Measurements from ENCODE around the gene LSM4.

Gene LSM4

DNA sequence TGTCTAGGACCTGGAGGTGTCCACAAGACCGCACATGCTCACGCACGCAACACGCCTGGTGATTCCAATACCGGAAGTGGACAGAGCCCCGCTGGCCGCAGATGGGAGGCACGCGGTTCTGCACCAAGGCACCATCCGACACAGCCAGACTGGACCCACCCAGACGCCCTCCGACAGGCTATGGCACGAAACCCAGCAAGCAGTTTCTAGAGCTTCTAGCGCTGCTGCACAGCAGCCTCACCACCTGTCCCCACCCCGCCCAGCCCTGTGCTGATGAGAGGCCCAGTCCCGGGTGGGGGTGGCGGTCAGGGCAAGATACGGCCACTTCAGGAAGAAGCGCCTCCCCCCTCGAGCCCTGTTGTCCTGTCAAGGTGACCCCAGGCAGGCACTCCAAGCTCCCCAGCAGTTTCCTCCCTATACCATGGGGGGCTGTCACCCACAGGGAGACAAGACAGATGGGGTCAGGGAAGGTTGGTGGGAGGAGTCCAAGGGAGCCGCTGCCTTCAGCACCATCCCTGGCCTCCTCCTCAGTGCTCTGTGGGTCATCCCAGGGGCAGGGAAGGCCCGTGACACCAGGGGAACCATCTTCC is 11.3 kb downstream of the LSM4 start:
- no peak for DNase-seq (ENCODE audit: low read depth)

DNA sequence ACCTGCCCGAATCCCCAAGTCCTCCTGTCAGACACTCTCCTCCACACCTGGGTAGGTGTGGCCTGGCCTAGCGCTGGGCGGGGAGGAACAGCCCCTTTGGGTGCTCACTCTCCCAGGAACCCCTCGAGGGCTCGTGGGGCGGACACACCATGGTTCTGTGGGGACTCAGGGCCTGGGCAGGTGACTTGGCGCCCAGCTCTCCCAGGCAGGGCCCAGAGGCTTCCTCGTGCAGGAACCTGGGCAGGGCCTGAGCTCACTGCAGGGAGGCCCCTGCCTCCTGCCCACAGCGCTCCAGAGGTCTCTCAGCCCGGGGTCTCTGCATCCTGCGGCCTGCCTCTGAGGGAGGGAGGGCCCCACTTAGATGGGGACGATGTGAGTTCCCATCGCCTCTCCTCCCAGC is 11.9 kb downstream of the LSM4 start:
- no peak for DNase-seq (ENCODE audit: low read depth)

DNA sequence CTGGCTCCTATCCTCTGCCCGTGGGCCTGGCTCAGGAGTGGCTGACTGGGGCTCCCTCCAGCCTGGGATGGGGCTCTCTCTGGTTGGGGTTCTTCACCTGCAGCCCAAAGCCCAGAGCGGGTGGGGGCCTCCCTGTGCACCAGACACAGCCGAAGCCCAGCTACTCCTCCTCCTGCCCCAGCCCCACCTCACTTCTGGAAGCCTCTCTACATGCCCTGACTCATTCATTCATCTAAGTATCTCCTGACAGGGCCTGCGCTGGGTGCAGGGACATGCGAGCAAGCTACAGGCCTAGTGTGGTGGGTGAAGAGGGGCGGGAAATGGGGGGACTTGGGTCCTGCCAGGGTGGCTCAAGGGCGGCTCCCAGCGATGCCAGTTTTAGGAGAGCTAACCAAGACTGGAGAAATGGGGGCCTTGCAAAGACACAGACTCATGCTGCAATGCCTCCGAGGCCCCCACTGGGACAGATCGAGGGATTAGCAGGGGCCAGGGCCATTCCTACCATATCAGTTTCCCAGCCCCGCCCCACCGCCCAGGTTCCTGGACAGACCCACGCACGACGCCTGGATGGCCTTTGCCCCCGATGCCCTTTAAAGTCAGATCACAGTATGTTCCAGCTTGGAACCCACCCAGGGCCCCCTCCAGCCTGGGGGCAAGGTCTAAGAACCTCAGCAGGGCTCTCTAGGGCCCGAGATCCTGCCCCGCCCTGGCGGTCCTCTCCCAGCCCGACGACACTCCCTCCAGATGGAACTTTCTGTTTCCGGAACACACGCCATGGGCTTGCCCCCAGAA is 12.6 kb downstream of the LSM4 start:
- no peak for DNase-seq (ENCODE audit: low read depth)

DNA sequence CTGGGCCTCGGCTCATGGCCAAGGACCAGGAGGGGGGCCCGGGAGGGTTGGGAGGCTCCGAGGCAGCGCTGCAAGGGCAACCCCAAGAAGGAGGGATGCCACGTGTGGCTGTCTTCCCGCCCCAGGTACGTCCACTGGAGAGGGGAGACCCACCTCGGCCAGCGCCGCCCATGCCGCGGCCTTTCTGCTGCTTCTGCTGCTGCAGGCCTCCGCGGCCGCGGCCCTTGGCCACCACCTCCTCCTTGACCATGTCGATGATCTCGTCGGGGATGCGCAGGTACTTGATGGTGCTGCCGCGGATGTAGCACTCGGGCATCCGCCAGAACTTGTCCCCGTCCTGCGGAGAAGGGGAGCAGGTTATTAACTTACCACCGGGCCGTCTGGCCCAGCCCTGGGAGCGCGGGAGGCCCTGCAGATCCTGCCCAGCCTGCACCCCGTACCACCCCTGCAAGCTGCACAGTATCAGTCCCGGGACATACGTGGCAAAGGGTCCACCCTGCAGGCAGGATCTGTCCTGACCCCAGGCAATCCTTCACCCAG is 13.3 kb downstream of the LSM4 start:
- no peak for DNase-seq (ENCODE audit: low read depth)

DNA sequence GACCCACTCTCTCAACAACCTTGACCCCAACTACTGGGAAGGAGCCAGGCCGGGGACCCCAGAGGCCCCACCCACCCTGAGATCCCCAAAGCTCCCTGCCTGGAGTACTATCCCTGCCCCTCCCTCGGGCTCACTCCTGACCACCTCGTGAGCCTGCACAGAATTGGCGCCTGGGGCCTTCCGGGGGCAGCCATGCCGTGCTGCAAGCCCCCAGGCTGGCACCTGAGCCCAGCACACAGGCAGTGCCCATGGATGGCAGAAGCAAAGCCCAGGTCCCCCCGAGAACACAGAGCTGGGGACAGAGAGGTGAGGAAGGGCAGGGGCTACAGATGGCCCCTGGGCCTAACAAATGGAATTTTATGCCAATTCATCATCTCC is 13.9 kb downstream of the LSM4 start:
- no peak for DNase-seq (ENCODE audit: low read depth)

DNA sequence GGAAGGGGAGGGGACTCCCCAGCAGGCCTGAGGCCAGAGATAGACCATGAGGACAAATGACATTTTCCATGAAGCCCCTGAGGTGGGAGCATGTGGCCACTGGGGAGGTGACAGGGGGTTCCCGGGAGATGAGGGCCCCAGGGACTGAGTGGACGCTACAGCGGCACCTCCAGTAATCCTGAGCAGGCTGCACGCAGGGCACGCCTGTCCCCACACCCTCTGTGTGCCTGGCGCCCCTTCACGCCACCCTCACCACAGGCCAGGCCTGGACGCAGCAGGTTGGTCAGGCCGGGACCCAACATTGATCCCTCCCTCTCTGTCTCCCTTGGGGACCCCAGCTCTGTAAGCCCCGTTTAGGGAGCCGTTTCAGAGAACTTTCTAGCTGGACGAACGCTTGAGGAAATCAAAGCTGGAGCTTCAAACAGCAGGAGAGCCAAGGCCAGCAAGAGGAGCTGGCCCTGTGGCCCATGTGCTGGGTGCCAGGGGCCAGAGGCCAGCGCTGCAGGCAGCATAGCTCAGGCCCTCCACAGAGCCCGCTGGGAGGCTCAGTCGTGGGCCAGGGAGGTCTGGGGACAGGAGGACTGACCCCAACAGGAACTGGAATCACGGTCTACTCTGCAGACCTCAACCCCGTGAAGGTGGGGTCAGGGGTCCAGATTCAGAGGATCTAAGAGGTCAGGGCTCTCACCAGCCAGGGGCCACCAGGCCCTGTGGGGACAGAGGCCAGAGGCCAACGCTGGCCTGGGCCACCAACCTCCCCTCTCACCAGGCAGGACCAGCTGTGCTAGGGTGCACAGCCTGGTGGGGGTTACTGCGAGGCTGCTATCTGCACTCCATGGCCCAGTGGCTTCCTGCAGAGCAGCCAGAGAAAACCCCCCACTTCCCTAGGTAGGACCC is 14.6 kb downstream of the LSM4 start:
- no peak for DNase-seq (ENCODE audit: low read depth)

DNA sequence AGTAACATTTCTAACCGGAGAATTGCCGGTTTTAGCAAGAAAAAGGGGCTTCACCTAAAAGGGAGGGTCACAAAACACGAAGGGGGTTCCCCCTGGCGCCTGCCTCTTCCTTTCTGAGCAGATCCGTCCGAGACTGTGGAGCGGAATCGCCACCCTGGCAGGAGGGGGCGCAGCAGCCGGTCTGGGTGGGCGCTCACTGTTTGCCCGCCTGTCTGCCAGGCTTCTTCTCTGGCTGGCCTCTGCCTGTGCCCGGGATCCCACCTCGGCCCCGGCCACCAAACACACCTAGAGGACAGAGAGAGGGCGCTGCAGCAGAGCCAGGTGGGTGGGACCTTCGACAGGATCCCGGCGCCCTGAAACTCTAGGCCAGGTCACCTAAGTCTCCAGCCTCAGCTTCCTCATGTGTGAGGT is 15.6 kb downstream of the LSM4 start:
- DNase-seq (ENCODE audit: low read depth) = no peak

DNA sequence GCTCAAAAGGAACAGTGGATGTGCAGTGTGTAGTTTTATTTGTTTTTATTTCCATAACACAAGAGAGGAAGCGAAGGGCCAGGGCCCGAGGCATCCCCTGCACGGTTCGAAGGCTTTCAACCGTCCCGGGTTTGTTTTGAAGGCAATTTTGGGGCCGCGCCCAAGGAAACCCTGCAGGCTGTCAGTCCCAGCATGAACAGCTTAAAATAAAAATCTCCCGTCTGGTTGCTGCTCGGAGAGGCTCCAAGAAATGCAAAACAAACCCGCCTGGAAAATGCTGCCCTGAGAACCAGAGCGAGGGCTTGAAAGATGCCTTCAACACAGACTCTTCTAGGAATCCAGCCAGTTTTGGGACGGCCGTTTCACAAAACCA is 16.0 kb downstream of the LSM4 start:
- peak; percentile 32 for DNase-seq (ENCODE audit: low read depth)

DNA sequence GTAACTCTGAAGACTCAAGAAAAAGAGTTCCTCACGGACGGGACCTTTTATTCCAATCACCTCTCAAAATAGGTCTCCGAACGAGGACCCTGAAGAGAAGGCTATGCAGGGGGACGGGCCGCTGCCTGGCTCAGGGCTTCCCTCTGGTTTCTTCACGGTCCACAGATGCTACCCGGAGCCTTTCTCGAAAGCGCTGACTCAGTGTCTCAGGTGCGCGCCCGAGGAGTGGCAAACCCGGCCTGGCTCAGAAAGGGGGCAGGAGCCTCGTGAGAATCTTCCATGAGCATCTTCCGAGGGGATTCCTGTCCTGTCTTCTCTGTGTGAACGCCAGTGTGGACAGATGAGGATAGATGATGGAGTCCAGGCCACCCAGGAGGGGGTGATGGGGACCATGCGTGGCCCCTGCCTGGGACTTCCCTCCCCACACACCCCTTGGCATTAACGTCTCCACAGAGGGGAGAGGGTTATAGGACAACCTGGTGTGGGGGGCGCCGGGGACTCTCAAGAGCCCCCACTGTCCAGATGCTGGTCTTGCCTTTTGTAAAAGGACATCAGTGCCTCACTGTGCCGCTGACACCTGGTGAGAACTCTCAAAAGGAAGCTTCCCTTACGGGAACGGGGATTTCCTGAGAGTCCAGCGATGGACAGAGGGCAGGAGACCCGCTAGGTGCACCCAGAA is 16.5 kb downstream of the LSM4 start:
- no peak for DNase-seq (ENCODE audit: low read depth)

DNA sequence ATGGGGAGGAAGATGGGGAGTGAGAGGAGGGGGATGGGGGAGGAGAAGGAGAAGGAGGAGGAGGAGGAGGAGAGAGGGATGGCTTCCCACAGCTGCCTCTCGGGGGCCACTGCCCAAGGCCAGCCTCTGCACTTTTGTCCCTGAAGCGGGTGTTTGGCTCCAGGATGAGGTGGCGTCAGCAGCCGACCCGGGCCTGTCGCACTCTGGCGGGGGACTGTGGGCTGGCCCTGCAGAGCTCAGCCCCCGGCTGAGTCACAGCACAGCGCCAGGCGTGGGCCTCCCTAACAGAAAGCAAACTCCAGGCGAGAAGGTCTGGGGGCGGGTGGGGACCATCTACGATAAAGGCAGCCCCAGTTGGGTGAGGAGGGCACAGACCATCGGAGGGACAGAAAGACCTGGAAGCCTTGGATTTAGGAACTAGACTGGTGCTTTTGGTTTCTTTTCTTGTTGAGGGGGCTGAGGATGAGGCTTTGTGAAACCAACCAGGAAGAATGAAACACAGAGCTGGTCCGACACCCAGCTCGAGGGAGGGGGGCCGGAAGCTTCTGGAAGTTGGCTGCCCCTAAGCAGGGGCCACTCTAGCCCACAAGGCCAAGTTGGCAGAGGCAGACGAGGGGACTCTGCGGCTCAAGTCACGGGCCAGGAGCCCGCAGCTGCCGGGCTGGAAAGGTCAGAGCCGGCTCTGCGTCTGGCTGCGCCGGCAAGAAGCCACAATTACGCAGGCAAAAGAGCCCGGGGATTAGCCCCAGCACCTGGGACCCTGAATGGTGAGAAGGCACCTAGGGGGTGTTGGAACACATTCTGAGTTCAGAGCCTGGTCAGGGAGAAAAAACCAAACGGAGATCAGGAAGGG is 18.2 kb downstream of the LSM4 start:
- no peak for DNase-seq (ENCODE audit: low read depth)

DNA sequence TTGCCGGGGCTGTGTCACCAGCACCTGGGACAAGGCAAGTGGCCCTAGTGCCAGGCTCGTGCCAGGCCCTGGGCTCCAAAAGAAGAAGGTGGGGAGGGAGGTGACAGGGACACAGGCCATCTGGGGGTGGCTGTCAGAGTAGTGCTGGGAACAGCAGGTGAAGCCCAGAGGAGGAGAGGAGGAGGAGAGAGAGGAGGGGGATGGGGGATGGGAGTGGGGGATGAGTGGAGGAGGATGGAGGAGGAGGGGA is 18.7 kb downstream of the LSM4 start:
- DNase-seq (ENCODE audit: low read depth) = no peak

DNA sequence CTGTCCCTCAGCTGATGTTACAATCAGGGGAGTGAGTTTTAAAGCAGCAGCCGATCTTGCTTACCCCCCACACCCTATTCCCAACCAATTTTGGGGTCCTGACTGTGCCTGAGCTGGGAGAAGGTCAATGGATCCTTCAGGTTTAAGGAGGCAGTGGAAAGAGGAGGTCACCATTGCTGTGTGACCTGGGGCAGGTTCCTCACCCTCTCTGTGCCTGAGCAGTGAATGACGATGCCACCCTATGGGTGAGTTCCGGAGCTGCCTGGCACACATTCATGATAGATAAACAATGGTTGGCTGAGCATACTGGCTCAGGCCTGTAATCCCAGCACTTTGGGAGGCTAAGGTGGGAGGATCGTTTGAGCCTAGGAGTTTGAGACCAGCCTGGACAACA is 21.2 kb downstream of the LSM4 start:
- no peak for DNase-seq (ENCODE audit: low read depth)

DNA sequence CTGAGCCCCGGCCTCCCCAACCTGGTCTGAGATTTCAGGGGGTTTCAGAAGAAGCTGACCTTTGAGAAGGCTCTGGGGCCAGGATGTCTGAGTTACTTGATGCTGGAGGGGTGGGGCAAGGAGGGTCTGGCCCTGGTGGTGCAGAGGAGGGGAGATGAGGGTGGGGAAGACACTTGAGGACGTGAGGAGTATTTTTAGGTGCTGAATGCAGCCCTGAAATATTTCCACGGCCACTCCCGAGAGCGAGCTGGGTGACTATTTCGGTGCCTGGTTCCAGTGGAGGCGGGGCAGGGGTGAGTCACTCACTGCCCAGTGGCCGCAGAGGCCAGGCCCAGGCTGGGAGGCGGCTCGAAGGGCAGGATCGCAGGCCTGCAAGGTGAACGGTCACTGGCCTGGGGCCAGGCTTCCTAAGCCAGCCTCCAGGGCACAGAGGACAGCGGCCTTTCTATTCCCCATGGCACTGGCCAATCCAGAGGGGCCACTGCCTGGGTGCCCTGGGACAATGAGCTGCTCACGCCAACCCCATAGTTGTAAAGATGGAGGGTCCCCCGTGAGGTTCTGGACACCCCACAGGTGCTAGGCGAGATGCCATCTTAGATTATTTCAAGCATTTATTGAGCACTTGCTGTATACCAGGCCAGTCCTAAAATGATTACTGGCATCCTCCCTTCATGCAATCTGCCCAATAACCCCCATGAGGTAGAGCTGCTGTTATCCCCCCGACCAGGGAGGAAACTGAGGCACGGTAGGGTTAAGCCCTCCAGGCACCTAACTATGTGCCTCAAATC is 21.8 kb downstream of the LSM4 start:
- DNase-seq (ENCODE audit: low read depth) = no peak

DNA sequence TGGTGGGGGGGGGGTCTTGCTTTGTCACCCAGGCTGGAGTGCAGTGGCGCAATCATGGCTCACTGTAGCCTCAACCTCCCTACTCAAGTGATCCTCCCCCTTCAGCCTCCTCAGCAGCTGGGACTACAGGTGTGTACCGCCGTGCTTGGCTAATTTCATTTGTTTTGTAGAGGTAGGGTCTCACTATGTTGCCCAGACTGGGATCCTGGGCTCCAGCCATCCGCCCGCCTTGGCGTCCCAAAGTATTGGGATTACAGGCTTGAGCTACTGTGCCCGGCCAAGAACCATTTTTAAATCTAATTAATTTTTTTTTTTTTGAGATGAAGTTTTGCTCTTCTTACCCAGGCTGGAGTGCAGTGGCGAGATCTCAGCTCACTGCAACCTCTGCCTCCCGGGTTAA is 23.2 kb downstream of the LSM4 start:
- no peak for DNase-seq (ENCODE audit: low read depth)

DNA sequence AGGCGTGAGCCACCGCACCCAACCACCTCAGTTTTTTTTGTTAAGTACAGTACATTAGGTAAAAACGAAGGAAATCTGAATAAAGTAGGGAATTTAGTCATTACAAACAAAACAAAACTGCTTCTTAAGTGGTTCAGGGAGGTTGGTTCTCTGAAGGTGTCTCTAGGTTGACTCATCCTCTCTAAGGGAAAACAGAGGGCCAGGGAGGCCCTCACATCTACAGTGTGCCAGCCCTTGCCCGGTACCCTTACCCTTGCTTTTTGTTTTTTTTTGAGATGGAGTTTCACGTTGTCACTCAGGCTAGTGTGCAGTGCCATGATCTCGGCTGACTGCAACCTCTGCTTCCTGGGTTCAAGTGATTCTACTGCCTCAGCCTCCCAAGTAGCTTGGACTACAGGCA is 24.3 kb downstream of the LSM4 start:
- no peak for DNase-seq (ENCODE audit: low read depth)

DNA sequence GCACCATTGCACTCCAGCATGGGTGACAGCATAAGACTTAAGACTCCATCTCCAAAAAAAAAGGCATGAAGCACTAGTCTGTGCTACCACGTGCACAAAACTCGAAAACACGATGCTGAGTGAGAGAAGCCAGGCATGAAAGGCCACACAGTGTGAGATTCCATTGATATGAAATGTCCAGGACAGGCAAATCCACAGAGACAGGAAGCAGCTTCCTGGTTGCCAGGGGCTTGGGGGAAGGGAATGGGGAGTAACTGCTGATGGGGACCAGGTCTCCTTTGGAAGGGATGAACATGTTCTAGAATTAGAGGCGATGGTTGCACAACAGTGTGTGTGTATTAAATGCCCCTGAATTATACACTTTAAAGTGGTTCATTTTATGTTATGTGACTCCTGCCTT is 25.6 kb downstream of the LSM4 start:
- no peak for DNase-seq (ENCODE audit: low read depth)

DNA sequence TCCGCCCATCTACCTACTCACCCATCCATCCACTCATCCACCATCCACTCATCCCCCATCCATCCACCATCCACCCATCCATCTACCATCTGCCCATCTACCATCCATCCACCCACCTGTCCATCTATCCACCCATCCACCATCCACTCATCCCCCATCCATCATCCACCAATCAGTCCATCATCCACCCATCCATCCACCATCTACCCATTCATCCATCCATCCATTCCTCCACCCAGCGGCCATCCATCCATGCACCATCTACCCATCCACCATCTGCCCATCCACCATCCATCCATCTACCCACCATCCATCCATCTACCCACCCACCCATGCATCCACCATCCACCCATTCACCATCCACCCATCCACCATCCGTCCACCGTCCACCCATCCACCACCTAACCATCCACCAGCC is 27.8 kb downstream of the LSM4 start:
- DNase-seq (ENCODE audit: low read depth) = no peak

DNA sequence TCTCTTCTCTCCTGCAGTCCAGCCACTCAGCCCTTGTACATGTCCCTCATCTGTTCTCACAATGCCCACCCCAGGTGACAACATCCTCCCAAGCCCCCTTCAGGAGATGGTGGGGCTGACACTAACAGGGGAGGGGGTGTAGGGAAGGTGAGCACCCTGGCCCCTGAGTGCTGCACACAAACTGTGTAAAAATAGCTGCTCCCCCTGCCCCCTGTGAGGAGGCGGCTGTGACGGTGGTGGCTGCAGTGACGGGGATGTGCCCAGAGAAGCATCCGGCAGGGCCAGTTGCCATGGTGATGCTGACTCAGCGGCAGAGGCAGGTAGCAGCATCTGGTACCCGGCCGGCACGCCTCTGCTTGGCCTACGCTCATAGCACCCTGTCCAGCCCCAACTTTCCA is 28.4 kb downstream of the LSM4 start:
- DNase-seq (ENCODE audit: low read depth) = no peak

DNA sequence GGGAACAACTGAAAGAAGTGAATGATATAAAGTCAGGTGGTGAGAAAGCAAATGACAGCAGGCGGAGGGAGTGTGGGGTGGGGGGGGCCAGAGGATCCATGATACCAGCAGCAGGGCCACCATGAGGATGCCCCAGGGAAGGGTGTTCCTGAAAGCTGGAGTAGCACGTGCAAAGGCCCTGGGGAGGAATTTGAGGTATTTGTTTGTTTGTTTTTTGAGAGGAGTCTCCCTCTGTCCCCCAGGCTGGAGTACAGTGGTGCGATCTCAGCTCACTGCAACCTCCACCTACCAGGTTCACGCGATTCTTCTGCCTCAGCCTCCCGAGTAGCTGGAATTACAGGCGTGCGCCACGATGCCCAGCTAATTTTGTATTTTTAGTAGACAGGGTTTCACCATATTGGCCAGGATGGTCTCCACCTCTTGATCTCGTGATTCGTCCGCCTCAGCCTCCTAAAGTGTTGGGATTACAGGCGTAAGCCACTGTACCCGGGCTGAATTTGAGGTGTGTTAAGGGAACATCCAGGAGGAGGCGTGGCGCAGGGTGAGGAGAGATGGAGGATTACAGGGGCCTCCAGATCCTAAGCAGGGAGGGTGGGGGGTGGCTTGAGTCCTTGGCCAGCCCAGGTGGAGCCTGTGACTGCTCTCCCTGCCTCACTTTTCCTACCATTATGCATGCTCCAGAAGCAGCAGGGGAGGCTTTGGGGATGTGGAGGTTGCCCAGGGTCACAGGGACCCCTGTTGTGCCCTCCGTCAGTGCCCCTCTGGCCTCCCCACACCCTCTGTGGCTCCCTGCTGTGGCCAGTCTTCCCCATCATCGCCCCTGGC is 29.0 kb downstream of the LSM4 start:
- DNase-seq (ENCODE audit: low read depth) = no peak
